Esophagus squamous epithelium (tissue), 5 donors: ENCODE results near the gene NFAT5. TPM values are rescaled to one million over a fixed set of nuclear protein-coding genes. Genes with fewer than 3 reads are reported as not detected.
A peak's percentile ranks its signal among the peaks of the same experiment; 100 is the strongest.
"Not testable (repeated sequence)": the region's sequence is repeated elsewhere in the genome, so short reads cannot be mapped to it uniquely, and the experiment has no call there.

Experiments
- DNase-seq: peaks from one replicate; lab custom pipeline; 2025; lab: John Stamatoyannopoulos, UW
- H3K27ac ChIP-seq, 4 donors: fragments of 200-600 bp; sonication (generic); one replicate each; pipeline ENCODE4 v1.5.1; 2016 to 2019; ENCODE audit warnings: mild to moderate bottlenecking in 1 of 4
- H3K27me3 ChIP-seq, 4 donors: fragments of 200-600 bp; sonication (generic); 1 replicate in 3 of 4; 2 replicates in 1 of 4; pipeline versions ENCODE4 v1.5.1 to v1.6.0; 2017 to 2021; ENCODE audit warnings: antibody characterized with exemption in 1 of 4
- H3K36me3 ChIP-seq, 3 donors: fragments of 200-600 bp; sonication (generic); one replicate each; pipeline ENCODE4 v1.5.1; 2016 to 2019
- H3K4me1 ChIP-seq, 3 donors: fragments of 200-600 bp; sonication (generic); one replicate each; pipeline ENCODE4 v1.5.1; 2017 to 2019
- H3K4me3 ChIP-seq, 4 donors: fragments of 200-600 bp; sonication (generic); 1 replicate in 3 of 4; 2 replicates in 1 of 4; pipeline ENCODE4 v1.5.1; 2016 to 2019; ENCODE audit warnings: mild to moderate bottlenecking in 2 of 4, moderate library complexity in 1 of 4
- H3K9me3 ChIP-seq, 3 donors: fragments of 200-600 bp; sonication (generic); one replicate each; pipeline ENCODE4 v1.5.1; 2016 to 2019
- CTCF ChIP-seq, 6 experiments: fragments of 450-650 bp in 4 of 6; fragments of 200-600 bp in 2 of 6; sonication (generic) in 2 of 6; IDR thresholded peaks; one replicate each; pipeline ENCODE4 v1.5.1; 2016 to 2019; ENCODE audit warnings: antibody characterized with exemption in 6 of 6, mild to moderate bottlenecking in 4 of 6, moderate library complexity in 4 of 6
- POLR2A ChIP-seq, 4 donors: fragments of 450-650 bp; IDR thresholded peaks; one replicate each; pipeline ENCODE4 v1.6.1; 2017; ENCODE audit warnings: antibody characterized with exemption in 4 of 4, mild to moderate bottlenecking in 4 of 4, moderate library complexity in 3 of 4
- WGBS, 2 donors: methylation state at CpG; one replicate each; pipeline ENCODE4 v1.1.5; 2018; 5-methylcytosine and 5-hydroxymethylcytosine counted together
- intact Hi-C: fragments of 100-400 bp; cut with DNase I; formaldehyde crosslinking; loops from one replicate; pipeline ENCODE4 v1.15.0; 2022
- total RNA-seq, 4 donors: library from RNA; depleted of rRNA; stranded (reverse); fragments of >200 nt; gene quantifications; one replicate each; pipeline ENCODE4 v1.1.0, GENCODE V29; 2016
- donor health status: DM: yes; HTN: yes; CAD: no.

Gene NFAT5
- total RNA-seq, 4 donors from 2014 or later: 15.7 to 59.3 (median 30.1) TPM

- H3K4me3 ChIP-seq: peak within 1 kb of the TSS; percentile 46 to 74 (median 56)
- peak within 1 kb of the TSS; percentile 86 to 94 (median 90) for H3K27ac ChIP-seq
- H3K36me3 ChIP-seq: peaks cover 0 to 9% (median 0%) of the 10 kb centered on the region in 3 donors
- 3 to 7% methylated on average over 6 to 16 of the region's 31 CpGs for WGBS, 2 donors
- intact Hi-C loops: no loop called here
- TF ChIP-seq POLR2A (IDR thresholded peaks at IDR 0.05): peak in 2 of 4 donors; percentile 59 to 68
- TF ChIP-seq CTCF (IDR thresholded peaks at IDR 0.05): no peak
- peaks cover 14 to 49% (median 26%) of the 10 kb centered on the region in 3 donors for H3K4me1 ChIP-seq
- H3K9me3 ChIP-seq: no peaks in the 10 kb centered on the region
- peak; percentile 74 for DNase-seq
- no peaks in the 10 kb centered on the region for H3K27me3 ChIP-seq
These were observed 160.7 kb downstream of the NFAT5 start, which contains the start of gene NQO1 for GRCh38 chr16:69726313-69727060. Gene NQO1 (minus strand): TSS chr16:69726560. CDS start chr16:69726439, 121 bp downstream.

- Histone ChIP-seq H3K27me3 (no peaks in the 10 kb centered on the region), H3K4me3 (peak overlapping the region in 2 of 4 donors; percentile 59 to 74), H3K9me3 (no peaks in the 10 kb centered on the region), H3K27ac (peak overlapping the region; percentile 86 to 94 (median 90)), H3K4me1 (peaks cover 14 to 49% (median 26%) of the 10 kb centered on the region in 3 donors), H3K36me3 (no peaks in the 10 kb centered on the region)
- intact Hi-C loops: no loop called here
- DNase-seq: no peak
- TF ChIP-seq POLR2A (IDR thresholded peaks at IDR 0.05) (no peak), CTCF (IDR thresholded peaks at IDR 0.05) (no peak)
- 89 to 95% methylated on average over 5 of the region's 5 CpGs for WGBS, 2 donors
These were observed 162.1 kb downstream of the NFAT5 start for GRCh38 chr16:69727916-69728270.

GRCh38 chr16:69729030-69729429 is 163.3 kb downstream of the NFAT5 start:
- intact Hi-C loops, DNase-seq, H3K27me3 ChIP-seq, H3K9me3 ChIP-seq, H3K36me3 ChIP-seq, H3K4me3 ChIP-seq: not testable (repeated sequence)
- Histone ChIP-seq H3K4me1 (peaks cover 14 to 42% (median 26%) of the 10 kb centered on the region in 3 donors), H3K27ac (peak overlapping the region in 1 of 4 donors; percentile 5)
- 62 to 75% methylated on average over 3 to 4 of the region's 4 CpGs for WGBS, 2 donors

GRCh38 chr16:69731280-69731679 is 165.5 kb downstream of the NFAT5 start:
- H3K9me3 ChIP-seq, intact Hi-C loops, H3K36me3 ChIP-seq, DNase-seq, H3K27ac ChIP-seq, H3K4me3 ChIP-seq, H3K27me3 ChIP-seq: not testable (repeated sequence)
- peaks cover 9 to 20% (median 12%) of the 10 kb centered on the region in 3 donors for H3K4me1 ChIP-seq
- WGBS, 2 donors: 78 to 91% methylated on average over 4 to 5 of the region's 5 CpGs

- 83 to 87% methylated on average over 6 of the region's 6 CpGs for WGBS, 2 donors
- Histone ChIP-seq H3K4me1 (peaks cover 4 to 13% (median 9%) of the 10 kb centered on the region in 3 donors), H3K9me3 (no peaks in the 10 kb centered on the region), H3K36me3 (no peaks in the 10 kb centered on the region), H3K27me3 (no peaks in the 10 kb centered on the region), H3K27ac (no peak overlapping the region), H3K4me3 (no peak overlapping the region)
- no peak for DNase-seq
- TF ChIP-seq POLR2A (IDR thresholded peaks at IDR 0.05) (no peak), CTCF (IDR thresholded peaks at IDR 0.05) (no peak)
- intact Hi-C loops: no loop called here
These were observed 166.3 kb downstream of the NFAT5 start for GRCh38 chr16:69732101-69732500.

- DNase-seq: no peak
- WGBS, 2 donors: 42 to 52% methylated on average over 8 of the region's 8 CpGs
- H3K4me3 ChIP-seq: no peak overlapping the region
- peak overlapping the region in 3 of 4 donors; percentile 45 to 54 (median 50) for H3K27ac ChIP-seq
- no peaks in the 10 kb centered on the region for H3K9me3 ChIP-seq
- intact Hi-C loops: no loop called here
- peaks cover 8 to 32% (median 14%) of the 10 kb centered on the region in 3 donors for H3K4me1 ChIP-seq
- H3K36me3 ChIP-seq: peaks cover 28 to 70% (median 33%) of the 10 kb centered on the region in 3 donors
- TF ChIP-seq POLR2A (IDR thresholded peaks at IDR 0.05) (no peak), CTCF (IDR thresholded peaks at IDR 0.05) (no peak)
- no peaks in the 10 kb centered on the region for H3K27me3 ChIP-seq
These were observed 175.8 kb downstream of the NFAT5 start for GRCh38 chr16:69741519-69741918.
